Activated CD8-positive, alpha-beta memory T cell treated with anti-CD3 and anti-CD28 coated beads, Interleukin-2, amount 50 U/mL, for 24 hours (primary cell): ENCODE data around the gene CAPN14.

Source experiments
- DNase-seq: peaks from one replicate; pipeline ENCODE4 v3.0.0-alpha.2; 2020; ENCODE audit errors: extremely low read depth

CAPN14 gene

GRCh38 chr2:31140151-31140550 is 77.2 kb downstream of the CAPN14 start:
- no peak for DNase-seq

GRCh38 chr2:31139671-31140070 is 77.6 kb downstream of the CAPN14 start:
- no peak for DNase-seq

- no peak for DNase-seq
Measured at GRCh38 chr2:31138037-31138962, 79.0 kb downstream of the CAPN14 start, which contains the start of gene GALNT14. TSS of gene GALNT14 (minus strand) at chr2:31138440. CDS start at chr2:31138086, 354 bp downstream.

GRCh38 chr2:31137211-31138036 is 79.9 kb downstream of the CAPN14 start:
- DNase-seq: no peak

GRCh38 chr2:31136732-31137131 is 80.6 kb downstream of the CAPN14 start:
- no peak for DNase-seq

- DNase-seq: no peak
Measured at GRCh38 chr2:31136000-31136399, 81.3 kb downstream of the CAPN14 start.

GRCh38 chr2:31134480-31134879 is 82.8 kb downstream of the CAPN14 start:
- DNase-seq: no peak

- no peak for DNase-seq
Measured at GRCh38 chr2:31132786-31133185, 84.5 kb downstream of the CAPN14 start.

GRCh38 chr2:31131871-31132270 is 85.4 kb downstream of the CAPN14 start:
- no peak for DNase-seq

- no peak for DNase-seq
Measured at GRCh38 chr2:31129375-31130171, 87.7 kb downstream of the CAPN14 start.

- no peak for DNase-seq
Measured at GRCh38 chr2:31127931-31128330, 89.4 kb downstream of the CAPN14 start.

GRCh38 chr2:31125918-31126695 is 91.2 kb downstream of the CAPN14 start:
- DNase-seq: no peak

- DNase-seq: no peak
Measured at GRCh38 chr2:31124904-31125303, 92.4 kb downstream of the CAPN14 start.
